A673 (cell line): ENCODE measurements around the gene PECR. TPM values are rescaled to one million over a fixed set of nuclear protein-coding genes. Genes with fewer than 3 reads are reported as not detected.
A peak's percentile ranks its signal among the peaks of the same experiment; 100 is the strongest.

Source experiments
- BruUV-seq: library from RNA; stranded (reverse); fragments of 400-500 nt; replicated peaks from 2 replicates; lab custom pipeline; 2021; lab: Mats Ljungman, UMichigan
- CTCF ChIA-PET: fragments of 300-600 bp; sonication (Branson Sonifier 250); formaldehyde crosslinking; loops from one replicate; lab custom pipeline; 2022; ENCODE audit warnings: antibody characterized with exemption; lab: Charles Lee
- POLR2A ChIA-PET: fragments of 300-600 bp; sonication (Branson Sonifier 250); formaldehyde crosslinking; loops from one replicate; lab custom pipeline; 2022; ENCODE audit warnings: antibody characterized with exemption; ENCODE audit not compliant: low non-redundant PET; lab: Charles Lee
- DNase-seq: peaks from one replicate; pipeline ENCODE4 v3.0.0-alpha.2; 2015; ENCODE audit warnings: low spot score
- H3K27ac ChIP-seq: fragments of 200-600 bp; sonication (generic); 2 replicates; pipeline ENCODE4 v1.5.1; 2016; ENCODE audit warnings: mixed run types, low read depth, mild to moderate bottlenecking, mixed read lengths, antibody characterized with exemption, low read length; ENCODE audit not compliant: poor library complexity, severe bottlenecking
- H3K27me3 ChIP-seq: fragments of 200-600 bp; sonication (generic); replicated peaks from 2 replicates; pipeline ENCODE4 v1.6.1; 2017; ENCODE audit warnings: mixed run types, low read depth, mild to moderate bottlenecking, mixed read lengths, antibody characterized with exemption, low read length; ENCODE audit not compliant: insufficient read depth, poor library complexity
- H3K36me3 ChIP-seq: fragments of 200-600 bp; sonication (generic); 2 replicates; pipeline ENCODE4 v1.6.1; 2016; ENCODE audit warnings: mixed run types, mild to moderate bottlenecking, mixed read lengths, antibody characterized with exemption, low read length; ENCODE audit not compliant: insufficient read depth, poor library complexity, severe bottlenecking
- H3K4me1 ChIP-seq: fragments of 200-600 bp; sonication (generic); 2 replicates; pipeline ENCODE4 v1.6.1; 2017; ENCODE audit warnings: mixed run types, mild to moderate bottlenecking, mixed read lengths, antibody characterized with exemption, low read length; ENCODE audit not compliant: insufficient read depth, poor library complexity, severe bottlenecking
- H3K4me3 ChIP-seq: fragments of 200-600 bp; sonication (generic); 2 replicates; pipeline ENCODE4 v1.5.1; 2016; ENCODE audit warnings: low read depth, mixed run types, mild to moderate bottlenecking, mixed read lengths, low read length; ENCODE audit not compliant: poor library complexity, severe bottlenecking
- H3K9me3 ChIP-seq: fragments of 200-600 bp; sonication (generic); 2 replicates; pipeline ENCODE4 v1.6.1; 2016; ENCODE audit warnings: mixed run types, low read depth, mild to moderate bottlenecking, mixed read lengths, antibody characterized with exemption, low read length; ENCODE audit not compliant: poor library complexity, severe bottlenecking
- CTCF ChIP-seq: fragments of 300-800, 200-600 bp; sonication (generic); conservative IDR thresholded peaks from 2 replicates; pipeline ENCODE4 v1.5.1; 2017; ENCODE audit warnings: low read depth, mild to moderate bottlenecking, antibody characterized with exemption, low read length, moderate library complexity, mixed read lengths
- EZH2 ChIP-seq: fragments of 200-600 bp; sonication (generic); IDR thresholded peaks from 2 replicates; pipeline ENCODE4 v1.6.1; 2017; ENCODE audit warnings: borderline replicate concordance, low read depth, mild to moderate bottlenecking, mixed read lengths, antibody characterized with exemption, low read length; ENCODE audit not compliant: poor library complexity, severe bottlenecking
- intact Hi-C: fragments of 100-400 bp; cut with micrococcal nuclease; formaldehyde crosslinking; loops from one replicate; pipeline ENCODE4 v1.10.0; 2022; ENCODE audit not compliant: unreplicated experiment
- total RNA-seq: library from RNA; stranded (reverse); gene quantifications from 2 replicates; pipeline ENCODE4 v1.2.3, GENCODE V29; 2021

PECR gene
- total RNA-seq, 1 experiment from 2014 or later: 19.7 TPM

- H3K9me3 ChIP-seq: no peaks in the 10 kb centered on the region
- peak overlapping the region; percentile 57 for H3K27ac ChIP-seq
- H3K27me3 ChIP-seq: no peaks in the 10 kb centered on the region
- ChIA-PET CTCF (no interaction called here), POLR2A (no interaction called here)
- no peak for TF ChIP-seq CTCF
- no peak for TF ChIP-seq EZH2
- DNase-seq: no peak
- peaks cover 58% of the 10 kb centered on the region for H3K4me1 ChIP-seq
- H3K4me3 ChIP-seq: no peak overlapping the region
- intact Hi-C loops: no loop called here
- no TSS peak for BruUV-seq
- peaks cover 65% of the 10 kb centered on the region for H3K36me3 ChIP-seq
Observed at GRCh38 chr2:216112926-216113325, 31.3 kb upstream of the PECR start.

DNA sequence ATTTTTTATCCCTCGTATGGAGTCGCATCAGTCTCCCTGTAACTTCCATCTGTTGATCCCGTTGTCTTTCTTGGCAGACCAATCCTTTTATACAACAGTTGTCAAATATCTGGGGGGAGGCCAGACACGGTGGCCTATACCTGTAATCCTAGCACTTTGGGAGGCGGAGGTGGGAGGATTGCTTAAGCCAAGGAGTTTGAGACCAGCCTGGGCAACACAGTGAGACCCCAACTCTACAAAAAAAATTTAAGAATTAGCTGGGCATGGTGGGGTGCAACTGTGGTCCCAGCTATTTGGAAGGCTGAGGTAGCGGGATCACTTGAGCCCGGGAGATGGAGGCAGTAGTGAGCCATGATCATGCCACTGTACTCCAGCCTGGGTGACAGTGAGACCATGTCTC is 29.5 kb upstream of the PECR start:
- peaks cover 40% of the 10 kb centered on the region for H3K4me1 ChIP-seq
- H3K4me3 ChIP-seq: no peak overlapping the region
- ChIA-PET CTCF (no interaction called here), POLR2A (no interaction called here)
- H3K27ac ChIP-seq: peak overlapping the region; percentile 87
- BruUV-seq: no TSS peak
- no peak for DNase-seq
- H3K9me3 ChIP-seq: no peaks in the 10 kb centered on the region
- intact Hi-C loops: no loop called here
- peaks cover 47% of the 10 kb centered on the region for H3K36me3 ChIP-seq
- no peak for TF ChIP-seq CTCF
- no peak for TF ChIP-seq EZH2
- H3K27me3 ChIP-seq: no peaks in the 10 kb centered on the region

DNA sequence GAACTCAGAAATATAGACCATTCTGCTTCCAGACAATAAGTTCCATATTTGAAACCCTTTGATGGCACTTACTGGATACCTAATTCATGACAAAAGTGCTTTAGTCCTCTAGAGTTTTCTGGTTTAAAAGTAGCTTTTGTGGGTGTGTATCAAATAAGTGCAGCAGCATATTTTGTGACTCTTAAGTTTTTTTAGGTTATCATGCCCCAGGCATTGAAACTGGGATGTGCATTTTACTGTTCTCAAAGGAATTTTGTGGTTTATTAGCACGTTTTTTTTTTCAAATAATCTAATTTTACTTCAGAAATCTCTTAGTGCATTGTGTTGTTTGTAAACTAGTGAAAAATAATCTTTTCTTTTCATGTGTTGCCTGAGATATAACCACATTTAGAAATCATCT is 29.0 kb upstream of the PECR start:
- CTCF ChIA-PET: interaction anchor here (0.7 kb wide), 1 partner anchor 9 kb away, joined by 3 read pairs; no protein-coding TSS in a partner anchor
- H3K9me3 ChIP-seq: no peaks in the 10 kb centered on the region
- H3K36me3 ChIP-seq: peaks cover 43% of the 10 kb centered on the region
- BruUV-seq: no TSS peak
- no peaks in the 10 kb centered on the region for H3K27me3 ChIP-seq
- DNase-seq: no peak
- POLR2A ChIA-PET: no interaction called here
- peaks cover 35% of the 10 kb centered on the region for H3K4me1 ChIP-seq
- H3K27ac ChIP-seq: peak overlapping the region; percentile 87
- peak overlapping the region; percentile 72 for H3K4me3 ChIP-seq
- intact Hi-C loops: no loop called here
- TF ChIP-seq CTCF (no peak), EZH2 (no peak)
